Liver (tissue), 3 donors: ENCODE data around the gene TMEM120A.
A peak's percentile ranks its signal among the peaks of the same experiment; 100 is the strongest.

ENCODE experiments used
- ATF3 ChIP-seq: IDR thresholded peaks from 2 replicates; pipeline ENCODE4 v1.6.1; 2016; ENCODE audit warnings: antibody characterized with exemption
- CTCF ChIP-seq: fragments of 150-350 bp; IDR thresholded peaks from 2 replicates; pipeline ENCODE4 v1.5.1; 2017; ENCODE audit warnings: improper control_type of control experiment, low read depth, low read length; ENCODE audit not compliant: missing input control
- EGR1 ChIP-seq, 2 donors: IDR thresholded peaks; 2 replicates each; pipeline ENCODE4 v1.6.1; 2016 to 2018; ENCODE audit warnings: antibody characterized with exemption in 2 of 2, low read depth in 2 of 2
- FOXA1 ChIP-seq: IDR thresholded peaks from 2 replicates; pipeline ENCODE4 v1.6.1; 2016; ENCODE audit warnings: antibody characterized with exemption
- GABPA ChIP-seq, 2 donors: IDR thresholded peaks in 1 of 2; conservative IDR thresholded peaks in 1 of 2; 2 replicates each; pipeline ENCODE4 v1.6.1; 2016; ENCODE audit warnings: antibody characterized with exemption in 2 of 2, mild to moderate bottlenecking in 1 of 2, moderate library complexity in 1 of 2
- JUND ChIP-seq, 2 donors: IDR thresholded peaks; 2 replicates each; pipeline ENCODE4 v1.6.1; 2016; ENCODE audit warnings: antibody characterized with exemption in 2 of 2
- MAX ChIP-seq: IDR thresholded peaks from 2 replicates; pipeline ENCODE4 v1.6.1; 2016; ENCODE audit warnings: antibody characterized with exemption
- RAD21 ChIP-seq, 2 donors: IDR thresholded peaks; 2 replicates each; pipeline ENCODE4 v1.6.1; 2016; ENCODE audit warnings: antibody characterized with exemption in 2 of 2, mild to moderate bottlenecking in 2 of 2
- REST ChIP-seq: IDR thresholded peaks from 2 replicates; pipeline ENCODE4 v1.6.1; 2016; ENCODE audit warnings: antibody characterized with exemption, mild to moderate bottlenecking
- RXRA ChIP-seq, 2 donors: IDR thresholded peaks; 2 replicates each; pipeline ENCODE4 v1.6.1; 2017 to 2018; ENCODE audit warnings: antibody characterized with exemption in 2 of 2, mild to moderate bottlenecking in 1 of 2
- SP1 ChIP-seq: IDR thresholded peaks from 2 replicates; pipeline ENCODE4 v1.6.1; 2018; ENCODE audit warnings: antibody characterized with exemption, mild to moderate bottlenecking
- TAF1 ChIP-seq: conservative IDR thresholded peaks from 2 replicates; pipeline ENCODE4 v1.6.1; 2016; ENCODE audit warnings: antibody characterized with exemption, mild to moderate bottlenecking
- YY1 ChIP-seq: IDR thresholded peaks from 2 replicates; pipeline ENCODE4 v1.6.1; 2016; ENCODE audit warnings: antibody characterized with exemption, mild to moderate bottlenecking
- ZBTB33 ChIP-seq: IDR thresholded peaks from 2 replicates; pipeline ENCODE4 v1.6.1; 2016; ENCODE audit warnings: antibody characterized with exemption
- donor health status: healthy.
- donor health status: healthy.

- TF ChIP-seq CTCF (no peak), ZBTB33 (peak; percentile 27), MAX (no peak), YY1 (peak; percentile 25), GABPA (IDR thresholded peaks at IDR 0.05 in 1 of 2, conservative IDR thresholded peaks at IDR 0.05 in 1 of 2) (no peak), REST (peak; percentile 58), RXRA (IDR thresholded peaks at IDR 0.05) (peak in 1 of 2 donors; percentile 32), SP1 (peak; percentile 49), EGR1 (IDR thresholded peaks at IDR 0.05; ENCODE audit: low read depth in 2 of 2) (no peak), FOXA1 (no peak), RAD21 (IDR thresholded peaks at IDR 0.05) (peak in 1 of 2 donors; percentile 4), TAF1 (no peak), ATF3 (no peak), JUND (IDR thresholded peaks at IDR 0.05) (peak; percentile 13 to 52)
Measured at GRCh38 chr7:75962607-75963380, 31.6 kb downstream of the TMEM120A start.
